Measurements from ENCODE around the gene RAB30.

Gene RAB30

GRCh38 chr11:83070044-83070701 lies 1.5 kb downstream of the RAB30 start:
- DNase-seq: no peak

GRCh38 chr11:83069441-83070043 lies 2.2 kb downstream of the RAB30 start:
- DNase-seq: no peak

GRCh38 chr11:83068568-83068967 lies 3.1 kb downstream of the RAB30 start:
- no peak for DNase-seq

GRCh38 chr11:83064011-83064410 lies 7.7 kb downstream of the RAB30 start:
- no peak for DNase-seq

GRCh38 chr11:83063073-83063754 lies 8.5 kb downstream of the RAB30 start:
- no peak for DNase-seq

- no peak for DNase-seq
Measured at GRCh38 chr11:83061883-83062282, 9.8 kb downstream of the RAB30 start.

- DNase-seq: no peak
Measured at GRCh38 chr11:83060965-83061364, 10.7 kb downstream of the RAB30 start.

- DNase-seq: no peak
Measured at GRCh38 chr11:83057721-83058120, 14.0 kb downstream of the RAB30 start.

- DNase-seq: no peak
Measured at GRCh38 chr11:83056611-83057010, 15.1 kb downstream of the RAB30 start.

GRCh38 chr11:83056204-83056603 lies 15.5 kb downstream of the RAB30 start:
- DNase-seq: no peak

- no peak for DNase-seq
Measured at GRCh38 chr11:83054904-83055380, 16.8 kb downstream of the RAB30 start.

GRCh38 chr11:83054001-83054400 lies 17.7 kb downstream of the RAB30 start:
- no peak for DNase-seq

GRCh38 chr11:83051760-83052671 lies 19.7 kb downstream of the RAB30 start:
- DNase-seq: no peak

GRCh38 chr11:83047515-83048225 lies 24.0 kb downstream of the RAB30 start:
- no peak for DNase-seq

- DNase-seq: no peak
Measured at GRCh38 chr11:83046621-83047172, 25.0 kb downstream of the RAB30 start.

GRCh38 chr11:83044958-83045712 lies 26.6 kb downstream of the RAB30 start:
- DNase-seq: peak; percentile 15

GRCh38 chr11:83042964-83043711 lies 28.6 kb downstream of the RAB30 start:
- no peak for DNase-seq

- no peak for DNase-seq
Measured at GRCh38 chr11:83041126-83041525, 30.6 kb downstream of the RAB30 start.

GRCh38 chr11:83039566-83039965 lies 32.1 kb downstream of the RAB30 start:
- DNase-seq: no peak

GRCh38 chr11:83037877-83038276 lies 33.8 kb downstream of the RAB30 start:
- DNase-seq: no peak

All from effector CD4-positive, alpha-beta T cell (primary cell).